ENCODE data around the gene AGO3.
"Not testable (repeated sequence)": the region's sequence is repeated elsewhere in the genome, so short reads cannot be mapped to it uniquely, and the experiment has no call there.

Gene AGO3

GRCh38 chr1:35925741-35926140 is 5.2 kb upstream of the AGO3 start:
- peak; percentile 93 for DNase-seq (ENCODE audit: low read depth)

GRCh38 chr1:35927472-35927871 is 3.4 kb upstream of the AGO3 start:
- no peak for DNase-seq (ENCODE audit: low read depth)

GRCh38 chr1:35929730-35930592 is 944 bp upstream of the AGO3 start:
- DNase-seq (ENCODE audit: low read depth) = peak; percentile 41

GRCh38 chr1:35931446-35932157 is 697 bp downstream of the AGO3 start:
- DNase-seq (ENCODE audit: low read depth) = no peak

- no peak for DNase-seq (ENCODE audit: low read depth)
Observed at GRCh38 chr1:35932158-35932636, 1.3 kb downstream of the AGO3 start.

GRCh38 chr1:35932941-35933340 is 2.0 kb downstream of the AGO3 start:
- DNase-seq (ENCODE audit: low read depth) = no peak

GRCh38 chr1:35935442-35936388 is 4.8 kb downstream of the AGO3 start:
- DNase-seq (ENCODE audit: low read depth) = no peak

GRCh38 chr1:35936838-35937237 is 5.9 kb downstream of the AGO3 start:
- DNase-seq (ENCODE audit: low read depth) = peak; percentile 24

- no peak for DNase-seq (ENCODE audit: low read depth)
Observed at GRCh38 chr1:35939484-35939883, 8.6 kb downstream of the AGO3 start.

- DNase-seq (ENCODE audit: low read depth) = no peak
Observed at GRCh38 chr1:35945327-35945726, 14.4 kb downstream of the AGO3 start.

GRCh38 chr1:35947547-35947946 is 16.6 kb downstream of the AGO3 start:
- no peak for DNase-seq (ENCODE audit: low read depth)

- DNase-seq (ENCODE audit: low read depth) = no peak
Observed at GRCh38 chr1:35958558-35958957, 27.7 kb downstream of the AGO3 start.

- DNase-seq (ENCODE audit: low read depth) = no peak
Observed at GRCh38 chr1:35959304-35959703, 28.4 kb downstream of the AGO3 start.

GRCh38 chr1:35962952-35963351 is 32.0 kb downstream of the AGO3 start:
- no peak for DNase-seq (ENCODE audit: low read depth)

- not testable (repeated sequence) for DNase-seq (ENCODE audit: low read depth)
Observed at GRCh38 chr1:35964277-35964676, 33.4 kb downstream of the AGO3 start.

GRCh38 chr1:35968396-35968795 is 37.5 kb downstream of the AGO3 start:
- DNase-seq (ENCODE audit: low read depth) = no peak

GRCh38 chr1:35971601-35972000 is 40.7 kb downstream of the AGO3 start:
- DNase-seq (ENCODE audit: low read depth) = no peak

- DNase-seq (ENCODE audit: low read depth) = not testable (repeated sequence)
Observed at GRCh38 chr1:35972631-35973030, 41.7 kb downstream of the AGO3 start.

GRCh38 chr1:35980090-35980489 is 49.2 kb downstream of the AGO3 start:
- DNase-seq (ENCODE audit: low read depth) = no peak

GRCh38 chr1:35988237-35988636 is 57.3 kb downstream of the AGO3 start:
- DNase-seq (ENCODE audit: low read depth) = no peak

GRCh38 chr1:36006941-36007500 is 76.1 kb downstream of the AGO3 start:
- peak; percentile 14 for DNase-seq (ENCODE audit: low read depth)

GRCh38 chr1:36007741-36008140 is 76.8 kb downstream of the AGO3 start:
- no peak for DNase-seq (ENCODE audit: low read depth)
